ENCODE data around the gene RUNDC3A. TPM values are rescaled to one million over a fixed set of nuclear protein-coding genes. Genes with fewer than 3 reads are reported as not detected.

Gene RUNDC3A
- polyA plus RNA-seq, 1 donor (not counting 4 experiments of a cell fraction or from before 2014, with no cell fraction given) = 1.6 TPM

DNA sequence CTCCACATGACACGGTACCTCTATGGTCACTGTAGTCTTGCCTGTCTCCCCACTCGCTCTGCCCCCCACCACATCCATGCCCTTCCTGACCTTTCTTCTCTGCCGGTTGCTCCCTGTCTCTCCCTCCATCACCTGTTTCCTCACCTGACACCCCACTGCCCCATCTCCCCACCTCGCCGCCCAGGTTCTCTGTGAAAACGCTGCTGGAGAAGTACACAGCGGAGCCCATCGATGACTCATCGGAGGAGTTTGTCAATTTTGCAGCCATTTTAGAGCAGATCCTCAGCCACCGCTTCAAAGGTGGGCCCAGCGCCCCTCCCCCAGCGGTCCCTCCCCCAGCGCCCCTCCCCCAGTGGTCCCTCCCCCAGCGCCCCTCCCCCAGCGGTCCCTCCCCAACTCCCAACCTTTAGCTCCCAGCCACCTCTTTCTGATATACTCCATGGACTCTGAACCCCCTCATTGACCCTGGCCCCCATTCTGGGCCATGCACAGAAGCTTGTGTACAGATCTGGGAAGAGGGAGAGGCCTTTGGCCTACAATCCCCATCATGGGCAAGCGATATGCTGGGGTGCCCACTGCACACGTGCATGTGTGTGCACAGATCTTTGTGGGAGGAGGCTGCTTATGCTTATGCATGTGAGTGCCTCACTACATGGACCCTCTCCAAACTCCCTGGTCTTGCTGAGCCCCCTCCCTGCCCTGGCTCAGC, 4.1 kb downstream of the RUNDC3A start:
- Histone ChIP-seq H3K4me2 (ENCODE audit: control insufficient read depth, extremely low read depth, insufficient read depth, low read depth, low read length) (no peak overlapping the region), H3K36me3 (ENCODE audit: control insufficient read depth in 2 of 2, extremely low read depth in 1 of 2, insufficient read depth in 2 of 2, low read length in 2 of 2) (no peaks in the 10 kb centered on the region), H3K4me1 (ENCODE audit: control insufficient read depth, extremely low read depth, insufficient read depth, low read length) (peaks cover 22% of the 10 kb centered on the region), H4K20me1 (ENCODE audit: control insufficient read depth, extremely low read depth, insufficient read depth, low read length) (no peaks in the 10 kb centered on the region), H3K9ac (ENCODE audit: control insufficient read depth, extremely low read depth, insufficient read depth, low read length) (no peak overlapping the region), H3K27me3 (ENCODE audit: control insufficient read depth, extremely low read depth, insufficient read depth, low read length) (peaks cover 31% of the 10 kb centered on the region), H3K9me3 (ENCODE audit: control insufficient read depth, low read depth, low read length) (no peaks in the 10 kb centered on the region), H3K9me1 (ENCODE audit: control insufficient read depth, extremely low read depth, insufficient read depth, low read length) (no peaks in the 10 kb centered on the region), H3K4me3 (ENCODE audit: control insufficient read depth in 2 of 3, extremely low read depth in 1 of 3, insufficient read depth in 2 of 3, low read depth in 1 of 3, low read length in 3 of 3) (no peak overlapping the region), H3K27ac (ENCODE audit: control insufficient read depth, insufficient read depth, low read length) (no peak overlapping the region), H3K79me2 (ENCODE audit: control insufficient read depth, insufficient read depth, low read length) (no peaks in the 10 kb centered on the region), H2AFZ (ENCODE audit: control insufficient read depth, low read length) (no peak overlapping the region)
- DNase-seq (ENCODE audit: low read depth, low spot score) (no peak), FAIRE-seq (no peak)
- TF ChIP-seq EZH2 (IDR thresholded peaks at IDR 0.05; ENCODE audit: low read length) = no peak
- TF ChIP-seq, protein P1, sequence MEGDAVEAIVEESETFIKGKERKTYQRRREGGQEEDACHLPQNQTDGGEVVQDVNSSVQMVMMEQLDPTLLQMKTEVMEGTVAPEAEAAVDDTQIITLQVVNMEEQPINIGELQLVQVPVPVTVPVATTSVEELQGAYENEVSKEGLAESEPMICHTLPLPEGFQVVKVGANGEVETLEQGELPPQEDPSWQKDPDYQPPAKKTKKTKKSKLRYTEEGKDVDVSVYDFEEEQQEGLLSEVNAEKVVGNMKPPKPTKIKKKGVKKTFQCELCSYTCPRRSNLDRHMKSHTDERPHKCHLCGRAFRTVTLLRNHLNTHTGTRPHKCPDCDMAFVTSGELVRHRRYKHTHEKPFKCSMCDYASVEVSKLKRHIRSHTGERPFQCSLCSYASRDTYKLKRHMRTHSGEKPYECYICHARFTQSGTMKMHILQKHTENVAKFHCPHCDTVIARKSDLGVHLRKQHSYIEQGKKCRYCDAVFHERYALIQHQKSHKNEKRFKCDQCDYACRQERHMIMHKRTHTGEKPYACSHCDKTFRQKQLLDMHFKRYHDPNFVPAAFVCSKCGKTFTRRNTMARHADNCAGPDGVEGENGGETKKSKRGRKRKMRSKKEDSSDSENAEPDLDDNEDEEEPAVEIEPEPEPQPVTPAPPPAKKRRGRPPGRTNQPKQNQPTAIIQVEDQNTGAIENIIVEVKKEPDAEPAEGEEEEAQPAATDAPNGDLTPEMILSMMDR (optimal IDR thresholded peaks at IDR 0.05 in 1 of 3, IDR thresholded peaks at IDR 0.05 in 1 of 3, conservative IDR thresholded peaks at IDR 0.05 in 1 of 3; ENCODE audit: extremely low read depth in 1 of 3, insufficient read depth in 2 of 3, low read length in 3 of 3) = no peak
- dilution Hi-C loops (cut with MboI; ENCODE audit: extremely low pct_ligation_motif_present, low sequenced_read_pairs) = no loop called here

DNA sequence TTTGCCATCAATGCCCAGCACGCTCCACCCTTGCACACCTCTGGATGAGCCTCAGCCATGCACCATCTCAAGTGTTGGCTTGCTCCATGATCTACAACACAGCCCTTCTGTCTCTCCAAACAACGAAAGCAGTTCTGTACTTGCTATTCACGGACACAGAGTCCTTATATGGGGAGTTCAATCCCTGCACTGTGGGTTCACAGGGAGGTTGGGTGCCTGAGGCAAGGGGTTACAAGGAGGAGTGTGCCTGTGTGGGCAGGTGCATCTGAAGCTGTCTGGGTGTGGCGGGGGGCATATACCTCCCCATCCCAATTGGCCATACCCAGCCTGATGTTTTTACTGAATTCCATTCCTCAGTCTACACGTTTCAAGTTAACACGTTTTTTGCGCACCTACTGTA, 5.6 kb downstream of the RUNDC3A start:
- H3K36me3 ChIP-seq (ENCODE audit: control insufficient read depth in 2 of 2, extremely low read depth in 1 of 2, insufficient read depth in 2 of 2, low read length in 2 of 2) = peaks cover 0 to 3% of the 10 kb centered on the region in 2 experiments
- no peaks in the 10 kb centered on the region for H3K79me2 ChIP-seq (ENCODE audit: control insufficient read depth, insufficient read depth, low read length)
- no peak overlapping the region for H3K27ac ChIP-seq (ENCODE audit: control insufficient read depth, insufficient read depth, low read length)
- no peak overlapping the region for H2AFZ ChIP-seq (ENCODE audit: control insufficient read depth, low read length)
- no peak overlapping the region for H3K9ac ChIP-seq (ENCODE audit: control insufficient read depth, extremely low read depth, insufficient read depth, low read length)
- DNase-seq (ENCODE audit: low read depth, low spot score) (no peak), FAIRE-seq (no peak)
- no peak overlapping the region for H3K4me2 ChIP-seq (ENCODE audit: control insufficient read depth, extremely low read depth, insufficient read depth, low read depth, low read length)
- H4K20me1 ChIP-seq (ENCODE audit: control insufficient read depth, extremely low read depth, insufficient read depth, low read length) = peaks cover 2% of the 10 kb centered on the region
- H3K4me3 ChIP-seq (ENCODE audit: control insufficient read depth in 2 of 3, extremely low read depth in 1 of 3, insufficient read depth in 2 of 3, low read depth in 1 of 3, low read length in 3 of 3) = no peak overlapping the region
- no peaks in the 10 kb centered on the region for H3K9me3 ChIP-seq (ENCODE audit: control insufficient read depth, low read depth, low read length)
- H3K27me3 ChIP-seq (ENCODE audit: control insufficient read depth, extremely low read depth, insufficient read depth, low read length) = peaks cover 31% of the 10 kb centered on the region
- H3K9me1 ChIP-seq (ENCODE audit: control insufficient read depth, extremely low read depth, insufficient read depth, low read length) = no peaks in the 10 kb centered on the region
- dilution Hi-C loops (cut with MboI; ENCODE audit: extremely low pct_ligation_motif_present, low sequenced_read_pairs) = no loop called here
- peaks cover 19% of the 10 kb centered on the region for H3K4me1 ChIP-seq (ENCODE audit: control insufficient read depth, extremely low read depth, insufficient read depth, low read length)
- TF ChIP-seq, protein P1 (optimal IDR thresholded peaks at IDR 0.05 in 1 of 3, IDR thresholded peaks at IDR 0.05 in 1 of 3, conservative IDR thresholded peaks at IDR 0.05 in 1 of 3; ENCODE audit: extremely low read depth in 1 of 3, insufficient read depth in 2 of 3, low read length in 3 of 3) = no peak
- TF ChIP-seq EZH2 (IDR thresholded peaks at IDR 0.05; ENCODE audit: low read length) = no peak
